Right renal pelvis (tissue), 4 donors: ENCODE measurements around the gene CARD11. TPM values are rescaled to one million over a fixed set of nuclear protein-coding genes. Genes with fewer than 3 reads are reported as not detected.
"Not testable (repeated sequence)": the region's sequence is repeated elsewhere in the genome, so short reads cannot be mapped to it uniquely, and the experiment has no call there.

Experiments used
- DNase-seq, 4 donors: peaks; one replicate each; pipeline ENCODE4 v3.0.0-alpha.2; 2013; ENCODE audit warnings: low read depth in 4 of 4, low spot score in 3 of 4, missing footprints in 1 of 4
- polyA plus RNA-seq, 4 donors: library from polyadenylated mRNA; unstranded; fragments of 120-200 nt; gene quantifications; one replicate each; pipeline ENCODE4 v1.2.1, GENCODE V29; 2013; ENCODE audit not compliant: insufficient read length in 4 of 4

Gene CARD11
- polyA plus RNA-seq, 4 donors, result 1.00 to 2.4 (median 1.5) TPM

DNA sequence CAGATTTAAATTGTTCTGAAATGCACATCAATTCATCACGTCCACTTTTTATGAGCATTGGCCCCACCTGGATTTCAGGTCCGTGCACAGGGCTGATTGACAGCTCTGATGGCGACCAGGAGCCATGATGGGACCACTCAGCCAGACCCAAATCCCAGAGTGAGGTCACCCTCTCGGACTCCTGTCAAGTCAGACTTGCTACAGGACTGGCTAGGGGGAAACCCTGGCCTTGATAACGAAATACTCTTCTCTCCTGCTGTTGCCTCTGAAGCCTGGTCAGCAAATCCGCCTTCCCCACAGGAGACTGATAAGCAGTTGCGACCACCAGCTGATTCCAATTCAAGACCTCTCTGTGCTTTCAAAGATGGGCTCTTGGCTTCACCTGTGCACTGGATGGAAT lies 76.4 kb downstream of the CARD11 start:
- DNase-seq, result no peak

DNA sequence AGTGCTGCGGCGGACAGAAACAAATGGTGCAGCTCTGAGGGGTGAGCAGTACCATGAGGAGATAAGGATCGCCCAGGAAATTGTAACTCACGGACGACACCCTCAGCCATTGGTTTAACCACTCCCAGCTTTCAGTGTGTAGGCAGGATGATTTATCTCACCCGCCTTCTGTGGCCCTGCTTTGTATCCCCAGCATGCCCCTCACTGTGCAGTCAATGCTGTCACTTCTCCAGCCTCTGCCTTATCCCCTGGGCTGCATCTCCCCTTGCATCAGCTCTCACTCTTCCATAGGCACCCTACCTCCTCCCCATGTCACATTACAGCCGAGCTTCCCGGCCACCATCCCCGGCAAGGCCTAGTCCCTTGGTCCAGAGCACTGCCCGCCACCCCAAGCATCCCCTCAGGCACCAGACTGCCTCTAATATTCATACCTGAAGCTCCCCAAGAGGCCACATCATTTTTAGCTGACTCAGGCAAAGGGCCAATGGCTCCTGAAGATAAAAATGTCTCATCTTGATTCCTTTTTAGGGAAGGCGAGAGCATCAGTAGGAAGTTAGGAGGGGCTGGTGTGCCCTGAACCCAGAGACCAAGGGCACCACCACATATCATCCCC lies 77.1 kb downstream of the CARD11 start:
- DNase-seq, result no peak

DNA sequence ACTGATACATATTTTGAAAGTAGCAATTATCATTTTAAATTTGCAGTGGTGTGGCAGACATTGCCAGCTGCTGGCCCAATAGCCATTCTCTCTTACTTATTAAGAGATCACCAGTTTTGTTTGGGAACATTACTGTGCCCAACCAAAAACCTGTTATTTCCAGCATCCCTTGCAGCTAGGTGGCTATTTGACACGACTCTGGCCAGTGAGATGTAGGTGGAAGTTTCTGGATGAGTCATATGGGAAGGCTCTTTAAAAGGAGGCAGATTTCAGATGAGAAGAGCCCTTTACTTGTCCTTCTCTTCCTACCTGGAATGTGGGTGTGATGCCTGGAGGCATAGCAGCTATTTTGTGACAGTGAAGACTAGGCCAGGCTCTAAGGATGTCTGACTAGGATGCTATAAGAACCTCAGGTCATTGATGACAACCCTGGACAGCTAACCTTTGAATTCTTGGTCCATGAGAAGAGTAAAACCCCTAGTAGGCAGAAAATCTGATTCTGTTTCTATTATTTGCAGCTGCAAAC lies 77.9 kb downstream of the CARD11 start:
- no peak for DNase-seq

DNA sequence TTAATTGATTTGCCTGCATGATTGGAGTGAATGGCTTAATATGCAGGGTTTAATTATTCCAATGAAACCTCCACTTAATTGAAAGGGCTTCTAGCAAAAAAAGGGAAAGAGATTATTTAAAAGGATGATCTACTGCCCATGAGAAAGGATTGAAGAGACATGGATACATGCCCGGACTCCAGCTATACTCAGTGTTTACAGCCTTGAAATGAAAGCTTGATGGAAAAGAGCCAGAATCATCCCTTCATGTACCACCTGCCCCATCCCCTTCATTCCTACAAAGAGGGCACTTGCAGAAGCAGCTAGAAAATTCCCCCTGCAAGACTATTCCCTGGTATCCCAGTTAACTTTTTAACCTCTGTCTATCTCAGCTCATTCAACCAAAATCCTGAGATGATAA lies 78.4 kb downstream of the CARD11 start:
- DNase-seq, result no peak

DNA sequence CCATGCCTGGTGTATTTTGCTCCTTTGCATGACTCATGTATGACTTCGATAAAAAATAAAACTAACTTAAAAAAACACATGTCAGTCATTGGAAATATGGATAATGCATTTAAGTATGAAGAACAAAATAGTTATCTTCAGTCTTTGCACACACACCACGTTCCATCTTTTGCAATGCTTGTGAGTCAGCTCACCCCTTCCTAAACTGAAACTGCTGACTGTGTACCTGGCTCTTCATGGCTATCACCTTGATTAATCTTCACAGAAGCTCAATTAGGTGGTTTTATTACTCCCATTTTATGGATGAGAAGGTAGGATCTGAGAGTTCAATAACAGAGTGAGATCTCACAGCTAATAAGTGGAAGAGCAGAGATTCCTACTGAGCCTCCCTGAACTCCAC lies 79.5 kb downstream of the CARD11 start:
- DNase-seq, result no peak

DNA sequence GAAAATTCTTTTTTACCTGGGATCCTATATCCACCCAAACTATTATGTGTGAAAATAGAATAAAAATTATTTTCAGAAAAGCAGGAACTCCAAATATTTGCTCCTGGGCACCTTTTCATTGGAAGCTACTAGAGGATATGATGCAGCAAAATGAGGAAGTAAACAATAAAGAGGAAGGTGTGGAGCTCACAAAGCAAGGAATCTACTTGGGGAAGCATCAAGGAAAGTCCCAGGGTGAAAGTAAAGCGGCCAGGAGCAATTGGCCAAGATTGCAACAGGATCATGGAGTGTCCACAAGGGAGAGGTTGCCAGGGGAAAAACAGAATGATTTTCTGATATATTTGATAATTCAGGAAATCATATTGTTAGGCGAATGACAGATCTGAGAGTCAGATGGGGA lies 80.8 kb downstream of the CARD11 start:
- DNase-seq, result no peak

DNA sequence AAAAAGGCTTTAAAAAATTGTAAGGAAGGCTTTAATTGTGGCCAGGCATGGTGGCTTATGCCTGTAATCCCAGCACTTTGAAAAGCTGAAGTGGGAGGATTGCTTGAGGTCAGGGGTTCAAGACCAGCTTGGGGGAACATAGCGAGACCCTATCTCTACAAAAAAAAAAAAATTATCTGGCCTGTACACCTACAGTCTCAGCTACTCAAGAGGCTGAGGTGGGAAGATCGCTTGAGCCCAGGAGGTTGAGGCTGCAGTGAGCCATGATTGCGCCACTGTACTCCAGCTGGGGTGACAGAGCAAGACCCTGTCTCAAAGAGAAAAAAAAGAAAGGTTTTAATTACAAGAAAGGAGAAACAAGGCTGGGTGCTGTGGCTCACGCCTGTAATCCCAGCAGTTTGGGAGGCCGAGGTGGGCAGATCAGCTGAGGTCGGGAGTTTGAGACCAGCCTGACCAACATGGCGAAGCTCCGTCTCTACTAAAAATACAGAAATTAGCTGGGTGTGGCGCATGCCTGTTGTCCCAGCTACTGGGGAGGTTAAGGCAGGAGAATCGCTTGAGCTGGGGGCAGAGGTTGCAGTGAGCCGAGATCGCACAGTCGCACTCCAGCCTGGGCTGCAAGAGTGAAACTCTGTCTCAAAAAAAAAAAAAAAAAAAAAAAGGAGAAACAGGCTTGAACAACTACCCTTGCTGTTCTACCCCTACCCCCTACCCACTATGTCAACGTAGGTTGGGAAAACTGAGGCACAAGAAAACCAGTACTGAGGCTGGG lies 83.7 kb downstream of the CARD11 start:
- no peak for DNase-seq

DNA sequence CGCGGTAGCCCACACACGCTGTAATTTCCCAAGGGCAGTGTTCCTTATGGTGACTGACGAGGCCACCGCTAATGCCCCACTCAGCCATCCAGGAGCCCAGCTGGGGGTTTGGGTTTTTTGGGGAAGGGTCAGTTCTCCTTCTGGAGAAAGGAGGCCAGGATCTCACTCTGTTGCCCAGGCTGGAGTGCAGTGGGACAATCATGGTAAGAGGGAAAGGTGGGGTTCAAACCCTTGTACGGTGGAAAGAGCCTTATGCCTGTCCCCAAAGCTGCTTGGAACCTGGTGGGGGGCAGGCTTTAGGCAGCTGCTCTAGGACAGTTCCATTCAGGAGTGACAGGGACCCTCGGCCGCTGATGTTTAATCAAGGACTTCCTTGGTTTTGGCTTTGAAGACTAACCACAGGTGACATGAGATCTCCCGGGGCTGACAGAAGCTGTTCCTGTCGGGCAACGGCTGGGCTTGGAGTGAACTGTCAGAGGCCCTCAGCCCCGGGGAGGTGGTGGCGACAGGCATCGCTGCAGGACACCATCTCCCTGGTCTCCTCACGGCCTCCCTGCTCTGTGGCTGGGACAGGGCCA lies 84.5 kb downstream of the CARD11 start:
- no peak for DNase-seq

DNA sequence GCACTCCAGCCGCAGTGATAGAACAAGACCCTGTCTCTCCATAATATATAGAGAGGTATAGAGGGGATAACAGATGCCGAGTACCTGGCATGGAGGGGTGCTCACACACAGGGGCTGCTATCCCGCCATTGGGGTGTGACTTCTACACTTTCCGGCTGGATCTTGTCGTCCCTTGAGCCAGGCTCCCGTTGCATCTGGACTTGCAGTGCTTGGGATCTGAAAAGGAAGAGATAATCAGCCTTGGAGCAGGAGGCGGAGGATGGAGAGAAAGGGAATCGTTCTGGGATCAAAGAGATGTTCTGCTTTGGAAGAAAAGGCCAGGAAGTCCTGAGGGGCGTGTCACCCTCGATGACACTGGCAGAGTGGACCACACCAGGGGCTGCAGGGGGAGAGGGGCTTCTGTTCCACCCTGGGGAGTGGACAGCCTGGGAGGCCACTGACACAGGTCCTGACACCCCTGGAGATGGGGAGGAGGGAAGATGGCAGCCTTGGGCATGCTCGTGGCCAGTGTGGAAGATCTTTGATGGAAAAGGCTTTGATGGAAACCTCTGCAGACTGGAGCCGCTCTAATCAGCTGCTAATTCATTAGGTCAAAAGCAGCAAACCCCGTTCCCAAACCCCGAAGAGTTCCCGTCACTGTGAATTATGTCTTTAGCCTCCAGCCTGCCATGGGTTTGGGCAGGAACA lies 85.1 kb downstream of the CARD11 start:
- DNase-seq, result no peak

DNA sequence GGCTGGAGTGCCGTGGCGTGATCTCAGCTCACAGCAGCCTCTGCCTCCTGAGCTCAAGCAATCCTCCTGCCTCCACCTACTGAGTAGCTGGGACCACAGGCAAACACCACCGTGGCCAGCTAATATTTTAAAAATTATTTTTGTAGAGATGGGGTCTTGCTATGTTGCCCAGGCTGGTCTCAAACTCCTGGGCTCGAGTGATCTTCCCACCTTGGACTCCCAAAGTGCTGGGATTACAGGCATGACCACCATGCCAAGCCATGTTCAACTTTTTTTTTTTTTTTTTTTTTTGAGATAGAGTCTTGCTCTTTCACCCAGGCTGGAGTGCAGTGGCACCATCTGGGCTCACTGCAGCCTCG lies 86.3 kb downstream of the CARD11 start:
- not testable (repeated sequence) for DNase-seq

DNA sequence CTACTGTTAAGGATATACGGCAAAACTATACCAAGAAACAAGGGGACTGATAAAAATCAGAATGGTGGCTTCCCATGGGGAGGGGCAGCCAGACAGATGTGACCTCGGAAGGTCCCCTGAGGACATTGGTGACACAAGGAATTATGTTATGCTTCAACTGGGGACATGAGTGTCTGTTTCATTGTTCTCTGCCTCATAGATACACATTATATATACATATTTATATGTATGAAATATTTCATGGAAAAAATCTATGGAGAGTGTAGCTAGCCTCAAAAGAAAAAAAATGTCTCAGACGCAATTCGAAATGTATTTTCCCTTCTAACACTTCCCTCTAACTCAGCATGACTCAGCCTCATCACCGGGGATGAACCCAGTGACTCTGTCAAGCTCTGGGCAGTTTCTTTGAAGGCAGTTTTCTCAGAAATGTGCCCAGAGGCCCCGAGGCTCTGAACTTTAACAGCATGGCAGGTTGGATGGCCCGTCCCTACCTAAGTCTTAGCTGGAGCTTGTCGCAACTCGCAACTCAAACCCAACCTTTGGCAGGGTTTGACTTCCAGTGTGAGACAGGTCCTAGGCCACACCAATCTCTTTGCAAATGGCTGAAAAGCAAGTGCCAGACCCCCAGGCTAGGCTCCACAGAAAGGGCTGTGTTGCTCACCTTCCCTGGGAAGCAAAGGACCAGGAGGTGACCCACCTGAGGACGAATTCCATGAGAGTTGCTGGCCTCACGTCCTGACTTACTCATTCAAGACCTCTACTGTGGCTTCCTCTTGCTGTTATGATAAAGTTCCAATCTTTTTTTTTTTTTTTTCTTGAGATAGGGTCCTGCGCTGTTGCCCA lies 86.9 kb downstream of the CARD11 start:
- no peak for DNase-seq

DNA sequence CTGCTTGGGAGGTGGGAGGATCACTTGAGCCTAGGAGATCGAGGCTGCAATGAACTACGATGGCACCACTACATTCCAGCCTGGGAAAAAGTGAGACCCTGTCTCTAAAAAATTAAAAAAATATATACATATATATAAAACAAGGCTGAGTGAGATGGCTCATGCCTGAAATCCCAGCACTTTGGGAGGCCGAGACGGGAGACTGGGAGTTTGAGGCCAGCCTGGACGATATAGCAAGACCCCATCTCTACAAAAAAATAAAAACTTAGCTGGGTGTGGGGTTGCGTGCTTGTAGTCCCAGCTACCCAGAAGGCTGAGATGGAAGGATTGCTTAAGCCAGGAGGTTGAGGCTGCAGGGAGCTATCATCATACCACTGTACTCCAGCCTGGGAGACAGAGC lies 87.6 kb downstream of the CARD11 start:
- DNase-seq, result no peak

DNA sequence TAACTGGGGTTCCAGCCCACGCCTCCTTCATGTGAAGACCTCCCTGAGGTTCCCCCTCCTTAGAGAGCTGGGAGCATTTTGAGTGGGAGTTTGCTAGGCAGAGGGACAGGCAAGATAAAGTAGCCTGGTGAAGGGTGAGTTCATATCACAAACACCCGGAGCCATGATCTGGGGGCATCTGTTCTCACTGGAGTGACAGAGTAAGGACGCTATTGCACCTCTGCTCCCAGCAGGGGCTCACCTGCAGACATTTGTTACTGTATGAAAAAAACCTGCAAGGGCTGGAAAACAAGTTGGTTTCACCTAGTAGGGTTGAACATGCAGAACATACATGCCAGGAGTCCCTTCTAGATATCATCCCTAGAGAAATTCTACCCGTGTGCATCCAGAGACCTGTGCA lies 88.4 kb downstream of the CARD11 start:
- DNase-seq, result no peak

DNA sequence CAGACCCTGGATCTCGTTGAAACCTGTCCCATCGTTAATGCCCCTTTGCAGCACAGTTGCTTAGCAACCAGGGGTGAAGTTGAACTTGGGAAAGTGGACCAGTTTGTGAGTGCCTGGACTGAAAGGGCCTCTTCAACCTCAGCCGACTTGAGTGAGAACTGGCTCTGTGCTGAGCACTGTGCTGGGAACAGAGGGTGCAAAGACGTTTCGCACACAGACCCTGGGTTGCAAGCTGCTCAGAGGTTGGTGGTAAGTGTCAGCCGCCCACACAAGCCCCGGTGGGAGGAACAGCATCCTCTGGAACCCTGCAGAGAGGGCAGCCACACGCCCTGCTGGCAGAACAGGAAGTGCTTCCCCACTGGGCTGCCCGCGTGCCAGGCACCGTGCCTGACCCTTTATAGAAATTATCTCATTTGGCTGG lies 89.2 kb downstream of the CARD11 start:
- no peak for DNase-seq

DNA sequence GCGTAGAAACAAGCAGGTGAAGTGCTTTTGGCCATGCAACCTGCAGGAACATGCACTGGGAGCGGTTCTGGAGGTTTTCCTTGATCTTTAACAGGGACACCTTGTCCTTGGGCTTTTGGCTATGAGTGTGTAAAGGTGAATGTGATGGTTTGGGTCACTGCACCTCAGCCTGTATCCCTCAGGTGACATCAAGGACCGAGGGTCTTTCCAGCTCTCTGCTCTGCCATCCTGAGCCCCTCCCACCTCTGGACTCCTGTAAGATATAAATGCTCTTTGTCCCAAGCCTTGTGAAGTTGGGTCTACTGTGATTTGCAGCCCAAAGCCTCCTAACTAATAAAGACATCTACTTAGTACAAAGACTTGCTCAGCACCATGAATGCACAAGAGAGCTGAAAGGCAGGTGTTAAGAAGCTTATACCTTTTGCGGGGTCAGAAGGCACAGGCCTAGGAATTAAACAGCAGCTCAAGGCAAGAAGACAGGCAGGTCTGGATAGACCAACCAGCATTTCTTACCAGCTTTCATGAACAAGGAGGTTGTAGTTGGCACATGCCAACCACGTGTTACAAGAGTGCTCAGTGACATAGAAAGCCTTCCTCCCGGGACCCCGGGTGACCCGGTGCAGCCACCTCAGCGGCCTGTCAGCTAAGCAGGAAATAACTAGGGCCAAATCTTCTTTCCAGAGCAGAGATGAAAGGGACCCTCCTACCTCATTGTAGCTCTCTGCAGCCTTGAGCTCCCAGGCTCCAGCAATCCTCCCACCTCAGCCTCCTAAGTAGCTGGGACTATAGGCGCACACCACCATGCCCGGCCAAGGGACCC lies 89.9 kb downstream of the CARD11 start:
- DNase-seq, result no peak

DNA sequence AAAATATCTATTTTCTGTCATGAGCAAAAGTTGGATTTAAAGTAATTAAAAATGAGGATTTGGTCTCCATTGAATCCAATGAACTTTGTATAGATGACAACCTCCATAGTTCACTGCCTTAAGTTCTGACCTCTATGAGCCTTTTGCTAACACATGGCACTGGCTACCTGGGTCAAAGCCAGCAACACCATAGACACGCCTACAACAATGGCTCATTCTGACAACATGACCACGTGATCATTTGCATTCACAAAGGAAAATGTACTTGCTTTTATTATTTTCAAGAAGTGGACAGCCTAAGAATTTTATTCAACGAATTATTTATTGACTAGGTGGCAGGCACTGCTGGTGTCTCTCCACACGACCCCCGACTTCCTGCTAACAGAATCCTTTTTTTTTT lies 90.6 kb downstream of the CARD11 start:
- no peak for DNase-seq

DNA sequence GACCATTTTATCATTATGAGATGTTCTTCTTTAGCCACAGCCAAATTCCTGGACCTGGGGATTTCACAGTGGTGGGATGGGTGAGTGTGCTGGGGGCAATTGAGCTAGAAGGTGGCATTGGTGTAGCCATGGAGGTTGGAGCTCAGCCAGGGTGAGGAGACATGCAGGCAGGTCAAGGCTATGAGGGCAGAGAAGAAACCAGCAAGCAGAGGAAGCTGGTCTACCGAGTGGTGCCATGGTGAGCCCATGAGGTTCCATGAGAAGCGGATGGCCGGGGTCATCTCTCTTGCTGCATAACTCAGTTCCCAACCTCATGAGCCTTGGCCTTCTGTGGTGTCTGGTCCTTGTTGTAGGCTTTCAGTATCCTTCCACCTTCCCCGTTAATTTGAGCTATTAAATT lies 91.4 kb downstream of the CARD11 start:
- no peak for DNase-seq

DNA sequence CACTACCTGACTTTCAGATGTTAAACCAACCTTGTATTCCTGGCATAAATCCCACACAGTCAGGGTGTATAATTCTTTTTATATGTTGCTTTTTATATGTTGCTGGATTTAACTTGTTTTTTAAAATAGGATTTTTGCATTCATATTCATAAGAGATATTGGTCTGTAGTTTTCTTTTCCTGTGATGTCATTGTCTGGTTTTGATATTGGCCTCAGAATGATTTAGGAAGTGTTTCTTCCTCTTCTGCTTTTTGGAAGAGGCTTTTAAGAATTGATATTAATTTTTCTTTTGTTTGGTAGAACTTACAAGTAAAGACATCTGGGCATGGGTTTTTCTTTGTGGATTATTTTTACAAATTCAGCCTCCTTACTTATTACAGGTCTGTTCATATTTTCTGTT lies 93.1 kb downstream of the CARD11 start:
- no peak for DNase-seq

DNA sequence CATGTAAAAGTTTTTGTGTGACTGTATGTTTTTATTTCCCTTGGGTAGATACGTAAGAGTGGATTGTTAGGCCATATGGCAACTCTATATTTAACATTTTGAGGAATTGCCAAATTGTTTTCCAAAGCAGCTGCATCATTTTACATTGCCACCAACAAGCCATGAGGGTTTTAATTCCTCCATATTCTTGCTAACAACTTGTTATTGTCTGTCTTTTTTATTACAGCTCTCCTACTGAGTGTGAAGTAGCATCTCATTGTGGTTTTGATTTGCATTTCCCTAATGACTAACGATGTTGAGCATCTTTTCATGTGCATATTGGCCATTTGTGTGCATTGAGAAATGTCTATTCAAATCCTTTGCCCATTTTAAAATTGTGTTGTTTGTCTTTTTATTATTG lies 94.9 kb downstream of the CARD11 start:
- DNase-seq, result no peak
